Left ventricle myocardium inferior (tissue), 1 donor: ENCODE results near the gene BMPR1B. TPM values are rescaled to one million over a fixed set of nuclear protein-coding genes. Genes with fewer than 3 reads are reported as not detected.

Experiments used
- DNase-seq: peaks from one replicate; pipeline ENCODE4 v3.0.0-alpha.2; 2020
- H3K27ac ChIP-seq: fragments of 200-600 bp; replicated peaks from 2 replicates; pipeline ENCODE4 v1.8.0; 2021
- H3K27me3 ChIP-seq: fragments of 200-600 bp; 2 replicates; pipeline ENCODE4 v1.8.0; 2021; ENCODE audit warnings: low read depth
- H3K36me3 ChIP-seq: fragments of 200-600 bp; 2 replicates; pipeline ENCODE4 v1.8.0; 2021
- H3K4me1 ChIP-seq: fragments of 200-600 bp; 2 replicates; pipeline ENCODE4 v1.8.0; 2021
- H3K4me3 ChIP-seq: fragments of 200-600 bp; 2 replicates; pipeline ENCODE4 v1.8.0; 2021; ENCODE audit warnings: mild to moderate bottlenecking, moderate library complexity
- H3K9me3 ChIP-seq: fragments of 200-600 bp; replicated peaks from 2 replicates; pipeline ENCODE4 v1.8.0; 2021
- intact Hi-C: fragments of 100-400 bp; cut with micrococcal nuclease; formaldehyde crosslinking; loops from one replicate; pipeline ENCODE4 v1.11.0; 2022
- total RNA-seq: library from RNA; stranded (reverse); fragmentation: NEBNext Ultra II Directional; extraction: Animal tissue kit (Norgen Biotek cat#: 25700); gene quantifications from one replicate; pipeline ENCODE4 v1.2.1, GENCODE V29; 2021
- TF ChIP-seq, protein P1 (sequence below): fragments of 200-600 bp; IDR thresholded peaks from 2 replicates; pipeline ENCODE4 v1.8.0; 2021; ENCODE audit warnings: antibody characterized with exemption, mild to moderate bottlenecking, borderline replicate concordance
- donor health status: DM: no; HTN: yes; CAD: no; lungs with severe emphysema.

Gene BMPR1B
- total RNA-seq, 1 donor from 2014 or later, result 3.0 TPM

GRCh38 chr4:95198961-95199360, 441.2 kb downstream of the BMPR1B start:
- TF ChIP-seq, protein P1, sequence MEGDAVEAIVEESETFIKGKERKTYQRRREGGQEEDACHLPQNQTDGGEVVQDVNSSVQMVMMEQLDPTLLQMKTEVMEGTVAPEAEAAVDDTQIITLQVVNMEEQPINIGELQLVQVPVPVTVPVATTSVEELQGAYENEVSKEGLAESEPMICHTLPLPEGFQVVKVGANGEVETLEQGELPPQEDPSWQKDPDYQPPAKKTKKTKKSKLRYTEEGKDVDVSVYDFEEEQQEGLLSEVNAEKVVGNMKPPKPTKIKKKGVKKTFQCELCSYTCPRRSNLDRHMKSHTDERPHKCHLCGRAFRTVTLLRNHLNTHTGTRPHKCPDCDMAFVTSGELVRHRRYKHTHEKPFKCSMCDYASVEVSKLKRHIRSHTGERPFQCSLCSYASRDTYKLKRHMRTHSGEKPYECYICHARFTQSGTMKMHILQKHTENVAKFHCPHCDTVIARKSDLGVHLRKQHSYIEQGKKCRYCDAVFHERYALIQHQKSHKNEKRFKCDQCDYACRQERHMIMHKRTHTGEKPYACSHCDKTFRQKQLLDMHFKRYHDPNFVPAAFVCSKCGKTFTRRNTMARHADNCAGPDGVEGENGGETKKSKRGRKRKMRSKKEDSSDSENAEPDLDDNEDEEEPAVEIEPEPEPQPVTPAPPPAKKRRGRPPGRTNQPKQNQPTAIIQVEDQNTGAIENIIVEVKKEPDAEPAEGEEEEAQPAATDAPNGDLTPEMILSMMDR, result no peak
- Histone ChIP-seq H3K4me3 (no peak overlapping the region), H3K27ac (no peak overlapping the region), H3K9me3 (no peaks in the 10 kb centered on the region), H3K36me3 (peaks cover 6% of the 10 kb centered on the region), H3K4me1 (no peaks in the 10 kb centered on the region), H3K27me3 (no peaks in the 10 kb centered on the region)
- intact Hi-C loops, result no loop called here
- DNase-seq, result no peak

GRCh38 chr4:95204267-95204844, 446.6 kb downstream of the BMPR1B start:
- Histone ChIP-seq H3K27me3 (no peaks in the 10 kb centered on the region), H3K9me3 (no peaks in the 10 kb centered on the region), H3K36me3 (peaks cover 6% of the 10 kb centered on the region), H3K27ac (no peak overlapping the region), H3K4me3 (no peak overlapping the region), H3K4me1 (no peaks in the 10 kb centered on the region)
- TF ChIP-seq, protein P1, result no peak
- intact Hi-C loops, result no loop called here
- no peak for DNase-seq

DNA sequence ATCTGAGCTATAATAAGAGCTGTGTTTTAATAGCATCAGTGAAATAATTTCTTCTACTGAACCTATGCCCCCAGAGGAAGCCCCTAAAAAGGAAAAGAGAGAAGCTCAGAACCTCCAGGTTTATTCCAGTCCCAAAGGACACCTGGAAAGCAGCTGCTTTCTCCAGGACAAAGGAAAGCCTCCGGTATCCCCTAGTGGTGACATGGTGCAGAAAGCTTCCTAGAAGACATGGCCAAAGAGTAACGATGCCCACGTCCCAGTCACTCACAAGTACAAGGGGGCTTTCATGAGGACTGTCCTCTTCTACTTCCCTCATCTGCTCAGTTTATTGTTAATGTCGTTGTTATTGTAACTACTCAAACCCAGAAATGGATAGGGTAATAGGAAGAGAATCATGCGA, 447.1 kb downstream of the BMPR1B start:
- intact Hi-C loops, result no loop called here
- H3K4me3 ChIP-seq, result no peak overlapping the region
- H3K27me3 ChIP-seq, result no peaks in the 10 kb centered on the region
- peaks cover 6% of the 10 kb centered on the region for H3K36me3 ChIP-seq
- H3K4me1 ChIP-seq, result no peaks in the 10 kb centered on the region
- no peaks in the 10 kb centered on the region for H3K9me3 ChIP-seq
- DNase-seq, result no peak
- H3K27ac ChIP-seq, result no peak overlapping the region
- TF ChIP-seq, protein P1, result peak; percentile 23
